Measurements from ENCODE around the gene ALLC.

GRCh38 chr2:3706892-3707291, 48.9 kb downstream of the ALLC start:
- TF ChIP-seq MAFK (IDR thresholded peaks at IDR 0.05; ENCODE audit: partially characterized antibody) (no peak), CTCF (IDR thresholded peaks at IDR 0.05) (no peak), RAD21 (conservative IDR thresholded peaks at IDR 0.05 in 1 of 2, IDR thresholded peaks at IDR 0.05 in 1 of 2) (no peak)

Measured in A549 (cell line).